HepG2 (cell line): ENCODE data around the gene ARHGEF11. TPM values are rescaled to one million over a fixed set of nuclear protein-coding genes. Genes with fewer than 3 reads are reported as not detected.

Source experiments
- GATAD1 ChIP-seq: IDR thresholded peaks from 2 replicates; pipeline ENCODE4 v1.6.1; 2016; ENCODE audit warnings: missing genetic modification reagents, missing compliant biosample characterization
- KDM2A ChIP-seq: sonication (generic); formaldehyde crosslinking; IDR thresholded peaks from 2 replicates; pipeline ENCODE4 v1.4.0; 2020; ENCODE audit warnings: low read depth, missing genetic modification reagents, borderline replicate concordance
- MTA1 ChIP-seq: sonication (generic); formaldehyde crosslinking; IDR thresholded peaks from 2 replicates; pipeline ENCODE4 v1.4.0; 2020; ENCODE audit warnings: missing genetic modification reagents, mild to moderate bottlenecking, borderline replicate concordance
- MTF2 ChIP-seq: sonication (generic); formaldehyde crosslinking; IDR thresholded peaks from 2 replicates; pipeline ENCODE4 v1.5.0; 2020; ENCODE audit warnings: missing genetic modification reagents, borderline replicate concordance
- RFX3 ChIP-seq: IDR thresholded peaks from 2 replicates; pipeline ENCODE4 v1.6.1; 2016; ENCODE audit warnings: missing biosample characterization, missing genetic modification reagents
- SNAPC2 ChIP-seq: sonication (generic); formaldehyde crosslinking; IDR thresholded peaks from 2 replicates; pipeline ENCODE4 v1.8.1; 2022; ENCODE audit warnings: mild to moderate bottlenecking, missing genetic modification reagents
- SP4 ChIP-seq: sonication (generic); formaldehyde crosslinking; IDR thresholded peaks from 2 replicates; pipeline ENCODE4 v1.8.1; 2023; ENCODE audit warnings: mild to moderate bottlenecking, missing genetic modification reagents
- SPEN ChIP-seq: sonication (generic); formaldehyde crosslinking; IDR thresholded peaks from 2 replicates; pipeline ENCODE4 v1.5.1; 2020; ENCODE audit warnings: low read depth, mild to moderate bottlenecking, missing genetic modification reagents
- ZNF281 ChIP-seq: sonication (generic); formaldehyde crosslinking; IDR thresholded peaks from 2 replicates; pipeline ENCODE4 v1.4.0; 2020; ENCODE audit warnings: missing genetic modification reagents, borderline replicate concordance
- ZNF329 ChIP-seq: sonication (generic); formaldehyde crosslinking; IDR thresholded peaks from 2 replicates; pipeline ENCODE4 v1.9.0; 2021; ENCODE audit warnings: low read depth, mild to moderate bottlenecking, missing genetic modification reagents
- ZNF33B ChIP-seq: sonication (generic); formaldehyde crosslinking; IDR thresholded peaks from 2 replicates; pipeline ENCODE4 v1.5.1; 2020; ENCODE audit warnings: mild to moderate bottlenecking, missing genetic modification reagents
- ZNF616 ChIP-seq: sonication (generic); formaldehyde crosslinking; IDR thresholded peaks from 2 replicates; pipeline ENCODE4 v1.5.0; 2020; ENCODE audit warnings: low read depth, mild to moderate bottlenecking, missing genetic modification reagents
- ZNF687 ChIP-seq: sonication (generic); formaldehyde crosslinking; IDR thresholded peaks from 2 replicates; pipeline ENCODE4 v1.5.1; 2020; ENCODE audit warnings: mild to moderate bottlenecking, missing genetic modification reagents, moderate library complexity
- ZNF781 ChIP-seq: sonication (generic); formaldehyde crosslinking; IDR thresholded peaks from 2 replicates; pipeline ENCODE4 v1.5.1; 2020; ENCODE audit warnings: borderline replicate concordance, mild to moderate bottlenecking, missing genetic modification reagents; ENCODE audit errors: not compliant biosample characterization
- ZNF878 ChIP-seq: sonication (generic); formaldehyde crosslinking; IDR thresholded peaks from 2 replicates; pipeline ENCODE4 v1.8.1; 2023; ENCODE audit warnings: mild to moderate bottlenecking, missing genetic modification reagents, moderate library complexity
- polyA plus RNA-seq, 8 experiments: library from polyadenylated mRNA; depleted of rRNA in 3 of 8; stranded (reverse) in 7 of 8; unstranded in 1 of 8; fragments of >200 nt; fragmentation: Illumina TruSeq in 4 of 8; extraction: Trizol in 4 of 8; gene quantifications; 2 replicates each; pipeline versions ENCODE4 v1.2.1 to v1.2.3, GENCODE V29; 2011 to 2016; ENCODE audit warnings: low read depth in 4 of 8, missing spikeins in 1 of 8, mixed read lengths in 1 of 8; ENCODE audit not compliant: insufficient read depth in 1 of 8
- total RNA-seq, 5 experiments: library from RNA; depleted of rRNA; stranded (reverse); fragments of >200 nt; fragmentation: Illumina TruSeq; extraction: Trizol; gene quantifications; 2 replicates each; pipeline ENCODE4 v1.2.3, GENCODE V29; 2016; ENCODE audit warnings: low read depth in 1 of 5
- TF ChIP-seq, protein P1 (sequence below): sonication (generic); formaldehyde crosslinking; IDR thresholded peaks from 2 replicates; pipeline ENCODE4 v1.4.0; 2020; ENCODE audit warnings: missing genetic modification reagents, borderline replicate concordance

ARHGEF11 gene
- total and polyA plus RNA-seq, 2 of the 13 experiments (the other 11 are each of a cell fraction or from before 2014, with no cell fraction given): 16.5 to 21.2 TPM

DNA sequence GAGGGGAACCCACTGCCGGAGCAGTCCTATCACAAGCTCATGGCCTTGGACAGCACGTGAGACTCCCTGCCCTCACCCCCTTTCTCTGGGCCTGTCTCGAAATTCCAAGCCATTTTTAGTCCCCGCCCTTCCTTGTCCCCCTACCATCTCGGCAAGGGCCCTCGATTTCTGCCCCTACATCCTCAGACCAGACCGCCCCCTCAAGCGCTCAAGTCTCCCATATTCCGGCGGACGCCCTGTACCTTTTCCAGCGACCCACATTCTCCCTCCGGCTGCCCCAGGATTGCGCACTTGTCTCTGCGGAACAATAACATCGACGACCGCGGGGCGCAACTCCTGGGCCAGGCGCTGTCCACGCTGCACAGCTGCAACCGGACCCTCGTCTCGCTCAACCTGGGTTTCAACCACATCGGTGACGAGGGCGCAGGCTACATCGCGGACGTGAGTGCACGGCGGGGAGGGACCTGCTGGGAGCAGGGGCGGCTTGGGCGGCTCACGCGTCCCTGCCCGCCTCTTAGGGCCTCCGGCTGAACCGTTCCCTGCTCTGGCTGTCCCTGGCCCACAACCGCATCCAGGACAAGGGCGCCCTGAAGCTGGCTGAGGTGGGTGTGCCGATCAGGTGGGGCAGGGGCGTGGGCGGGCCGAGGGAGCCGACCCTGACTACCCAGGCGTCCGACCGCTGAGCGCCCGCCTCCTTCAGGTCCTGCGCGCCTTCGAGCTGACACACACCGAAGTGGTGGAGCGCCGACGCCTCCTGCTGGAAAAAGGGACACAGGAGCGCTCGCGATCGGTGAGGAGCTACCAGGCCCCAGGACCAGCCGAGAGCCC is 118.1 kb downstream of the ARHGEF11 start (continued):
- TF ChIP-seq ZNF616 (CRISPR knock-in tag) (no peak), ZNF329 (CRISPR knock-in tag) (0 out of 2 replicates have a peak, but pooled peaks have one; percentile 38), ZNF33B (CRISPR knock-in tag) (no peak), MTA1 (CRISPR knock-in tag) (no peak; the same call in 1 of the 2 replicates), ZNF781 (CRISPR knock-in tag) (no peak), SP4 (CRISPR knock-in tag) (peak; percentile 16; the same call in 1 of the 2 replicates), ZNF687 (CRISPR knock-in tag) (peak; percentile 62), KDM2A (CRISPR knock-in tag) (peak; percentile 66; the same call in 1 of the 2 replicates), GATAD1 (CRISPR knock-in tag) (no peak), ZNF878 (CRISPR knock-in tag) (no peak), ZNF281 (CRISPR knock-in tag) (no peak), RFX3 (CRISPR knock-in tag) (no peak), MTF2 (CRISPR knock-in tag) (peak; percentile 85; the same call in 1 of the 2 replicates), SPEN (CRISPR knock-in tag) (0 out of 2 replicates have a peak, but pooled peaks have one; percentile 39), SNAPC2 (CRISPR knock-in tag) (no peak)
- TF ChIP-seq, protein P1, sequence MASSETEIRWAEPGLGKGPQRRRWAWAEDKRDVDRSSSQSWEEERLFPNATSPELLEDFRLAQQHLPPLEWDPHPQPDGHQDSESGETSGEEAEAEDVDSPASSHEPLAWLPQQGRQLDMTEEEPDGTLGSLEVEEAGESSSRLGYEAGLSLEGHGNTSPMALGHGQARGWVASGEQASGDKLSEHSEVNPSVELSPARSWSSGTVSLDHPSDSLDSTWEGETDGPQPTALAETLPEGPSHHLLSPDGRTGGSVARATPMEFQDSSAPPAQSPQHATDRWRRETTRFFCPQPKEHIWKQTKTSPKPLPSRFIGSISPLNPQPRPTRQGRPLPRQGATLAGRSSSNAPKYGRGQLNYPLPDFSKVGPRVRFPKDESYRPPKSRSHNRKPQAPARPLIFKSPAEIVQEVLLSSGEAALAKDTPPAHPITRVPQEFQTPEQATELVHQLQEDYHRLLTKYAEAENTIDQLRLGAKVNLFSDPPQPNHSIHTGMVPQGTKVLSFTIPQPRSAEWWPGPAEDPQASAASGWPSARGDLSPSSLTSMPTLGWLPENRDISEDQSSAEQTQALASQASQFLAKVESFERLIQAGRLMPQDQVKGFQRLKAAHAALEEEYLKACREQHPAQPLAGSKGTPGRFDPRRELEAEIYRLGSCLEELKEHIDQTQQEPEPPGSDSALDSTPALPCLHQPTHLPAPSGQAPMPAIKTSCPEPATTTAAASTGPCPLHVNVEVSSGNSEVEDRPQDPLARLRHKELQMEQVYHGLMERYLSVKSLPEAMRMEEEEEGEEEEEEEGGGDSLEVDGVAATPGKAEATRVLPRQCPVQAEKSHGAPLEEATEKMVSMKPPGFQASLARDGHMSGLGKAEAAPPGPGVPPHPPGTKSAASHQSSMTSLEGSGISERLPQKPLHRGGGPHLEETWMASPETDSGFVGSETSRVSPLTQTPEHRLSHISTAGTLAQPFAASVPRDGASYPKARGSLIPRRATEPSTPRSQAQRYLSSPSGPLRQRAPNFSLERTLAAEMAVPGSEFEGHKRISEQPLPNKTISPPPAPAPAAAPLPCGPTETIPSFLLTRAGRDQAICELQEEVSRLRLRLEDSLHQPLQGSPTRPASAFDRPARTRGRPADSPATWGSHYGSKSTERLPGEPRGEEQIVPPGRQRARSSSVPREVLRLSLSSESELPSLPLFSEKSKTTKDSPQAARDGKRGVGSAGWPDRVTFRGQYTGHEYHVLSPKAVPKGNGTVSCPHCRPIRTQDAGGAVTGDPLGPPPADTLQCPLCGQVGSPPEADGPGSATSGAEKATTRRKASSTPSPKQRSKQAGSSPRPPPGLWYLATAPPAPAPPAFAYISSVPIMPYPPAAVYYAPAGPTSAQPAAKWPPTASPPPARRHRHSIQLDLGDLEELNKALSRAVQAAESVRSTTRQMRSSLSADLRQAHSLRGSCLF (CRISPR knock-in tag): no peak
